Astrocyte of the spinal cord (primary cell): ENCODE data around the gene SAP30L.

Source experiments
- DNase-seq: peaks from one replicate; pipeline ENCODE4 v3.0.0; 2011; ENCODE audit warnings: low read depth, low spot score
- H3K4me3 ChIP-seq: 2 replicates; pipeline ENCODE4 v1.5.1; 2011; ENCODE audit warnings: low read depth, mild to moderate bottlenecking, low read length, moderate library complexity
- in situ Hi-C: cut with HindIII; loops from 2 replicates; pipeline ENCODE4 v1.10.0; 2017; ENCODE audit warnings: low sequenced_read_pairs
- TF ChIP-seq, protein P1 (sequence below): IDR thresholded peaks from 2 replicates; pipeline ENCODE4 v1.5.1; 2012; ENCODE audit warnings: low read depth, mild to moderate bottlenecking, low read length, inconsistent platforms

SAP30L gene

GRCh38 chr5:154466671-154467070 lies 20.9 kb downstream of the SAP30L start:
- no peak for DNase-seq
- no peak overlapping the region for H3K4me3 ChIP-seq
- TF ChIP-seq, protein P1, sequence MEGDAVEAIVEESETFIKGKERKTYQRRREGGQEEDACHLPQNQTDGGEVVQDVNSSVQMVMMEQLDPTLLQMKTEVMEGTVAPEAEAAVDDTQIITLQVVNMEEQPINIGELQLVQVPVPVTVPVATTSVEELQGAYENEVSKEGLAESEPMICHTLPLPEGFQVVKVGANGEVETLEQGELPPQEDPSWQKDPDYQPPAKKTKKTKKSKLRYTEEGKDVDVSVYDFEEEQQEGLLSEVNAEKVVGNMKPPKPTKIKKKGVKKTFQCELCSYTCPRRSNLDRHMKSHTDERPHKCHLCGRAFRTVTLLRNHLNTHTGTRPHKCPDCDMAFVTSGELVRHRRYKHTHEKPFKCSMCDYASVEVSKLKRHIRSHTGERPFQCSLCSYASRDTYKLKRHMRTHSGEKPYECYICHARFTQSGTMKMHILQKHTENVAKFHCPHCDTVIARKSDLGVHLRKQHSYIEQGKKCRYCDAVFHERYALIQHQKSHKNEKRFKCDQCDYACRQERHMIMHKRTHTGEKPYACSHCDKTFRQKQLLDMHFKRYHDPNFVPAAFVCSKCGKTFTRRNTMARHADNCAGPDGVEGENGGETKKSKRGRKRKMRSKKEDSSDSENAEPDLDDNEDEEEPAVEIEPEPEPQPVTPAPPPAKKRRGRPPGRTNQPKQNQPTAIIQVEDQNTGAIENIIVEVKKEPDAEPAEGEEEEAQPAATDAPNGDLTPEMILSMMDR: no peak
- in situ Hi-C loops: no loop called here

- TF ChIP-seq, protein P1: peak; percentile 92
- H3K4me3 ChIP-seq: no peak overlapping the region
- in situ Hi-C loops: no loop called here
- DNase-seq: peak; percentile 63
Observed at GRCh38 chr5:154467655-154468354, 22.0 kb downstream of the SAP30L start.

- TF ChIP-seq, protein P1: no peak
- no peak overlapping the region for H3K4me3 ChIP-seq
- in situ Hi-C loops: no loop called here
- DNase-seq: no peak
Observed at GRCh38 chr5:154470137-154470536, 24.3 kb downstream of the SAP30L start.

DNA sequence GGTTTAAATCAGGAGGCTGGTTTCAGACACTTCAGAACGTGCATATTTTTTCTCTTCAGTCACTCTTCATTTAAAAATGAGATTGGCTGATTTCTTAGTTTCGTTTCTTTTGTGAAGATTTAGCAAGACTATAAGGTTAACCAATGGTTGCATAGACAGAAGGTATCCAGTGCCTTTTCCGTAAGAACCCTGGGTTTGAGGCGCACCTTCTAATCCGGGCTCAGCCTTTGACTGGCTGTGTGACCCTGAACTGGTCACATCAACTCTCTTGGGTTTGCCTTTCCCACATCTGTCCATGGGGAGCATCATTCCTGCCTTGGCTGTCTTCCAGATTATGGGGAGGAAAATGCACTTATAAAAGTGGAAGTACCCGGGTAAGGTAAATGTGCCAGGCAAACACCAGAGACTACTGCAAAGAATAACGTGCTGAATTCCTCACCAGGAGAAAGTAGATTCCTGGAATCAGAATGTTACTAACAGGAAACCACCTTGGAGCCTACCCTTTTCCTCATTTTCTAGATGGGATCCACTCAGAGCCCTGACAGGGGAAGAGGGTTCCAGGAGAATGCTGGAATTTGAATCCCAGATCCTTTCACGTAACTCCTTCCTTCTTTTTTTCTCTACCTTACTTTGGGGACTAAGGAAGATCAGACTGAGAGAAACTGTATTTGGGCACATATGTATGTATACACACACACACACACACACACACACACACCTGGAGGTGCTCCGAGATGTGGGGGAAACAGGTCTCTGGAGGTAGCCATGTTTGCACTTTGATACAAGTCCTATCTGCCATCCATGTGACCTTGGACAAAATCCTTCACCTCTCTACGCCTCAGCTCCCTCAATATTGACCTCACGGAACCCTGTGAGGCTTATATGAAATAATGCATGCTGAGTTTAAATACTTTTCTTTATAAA lies 25.4 kb downstream of the SAP30L start:
- no peak overlapping the region for H3K4me3 ChIP-seq
- no peak for DNase-seq
- in situ Hi-C loops: no loop called here
- TF ChIP-seq, protein P1: no peak

DNA sequence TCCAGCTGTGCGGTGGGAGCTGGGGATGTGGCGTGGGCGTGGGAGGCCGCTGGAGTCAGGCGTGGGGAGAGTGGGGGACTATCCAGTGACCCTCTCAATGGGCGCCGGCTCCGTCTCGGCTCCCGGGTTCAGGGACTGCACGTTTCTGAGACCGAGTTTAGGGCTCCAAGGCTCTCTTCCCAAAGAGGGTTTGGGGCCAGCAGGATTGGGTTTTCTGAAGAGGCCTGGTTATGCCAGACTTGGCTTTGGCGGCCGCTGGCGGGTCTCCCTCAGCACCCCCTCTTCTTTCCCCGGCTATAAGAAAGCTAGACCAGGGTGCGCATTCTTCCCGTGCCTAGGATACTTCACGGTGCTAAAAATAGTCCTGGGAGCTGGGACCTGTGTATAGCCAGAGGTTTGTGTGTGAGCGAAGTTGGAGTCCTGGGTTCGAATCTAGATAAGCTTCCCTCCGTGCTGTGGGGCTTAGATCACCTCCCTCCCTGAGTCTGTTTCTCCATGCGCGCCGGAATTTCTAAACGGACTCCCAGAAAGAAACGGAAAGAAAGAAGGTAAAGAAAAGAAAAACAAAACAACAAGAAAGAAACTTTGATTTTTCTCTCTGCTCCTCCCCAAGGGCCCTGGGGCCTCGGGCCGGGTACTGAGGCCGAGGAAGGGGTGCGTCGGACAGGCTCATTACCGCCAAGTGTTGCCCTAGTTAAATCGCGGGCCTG lies 27.2 kb downstream of the SAP30L start:
- TF ChIP-seq, protein P1: no peak
- no peak for DNase-seq
- H3K4me3 ChIP-seq: no peak overlapping the region
- in situ Hi-C loops: no loop called here

DNA sequence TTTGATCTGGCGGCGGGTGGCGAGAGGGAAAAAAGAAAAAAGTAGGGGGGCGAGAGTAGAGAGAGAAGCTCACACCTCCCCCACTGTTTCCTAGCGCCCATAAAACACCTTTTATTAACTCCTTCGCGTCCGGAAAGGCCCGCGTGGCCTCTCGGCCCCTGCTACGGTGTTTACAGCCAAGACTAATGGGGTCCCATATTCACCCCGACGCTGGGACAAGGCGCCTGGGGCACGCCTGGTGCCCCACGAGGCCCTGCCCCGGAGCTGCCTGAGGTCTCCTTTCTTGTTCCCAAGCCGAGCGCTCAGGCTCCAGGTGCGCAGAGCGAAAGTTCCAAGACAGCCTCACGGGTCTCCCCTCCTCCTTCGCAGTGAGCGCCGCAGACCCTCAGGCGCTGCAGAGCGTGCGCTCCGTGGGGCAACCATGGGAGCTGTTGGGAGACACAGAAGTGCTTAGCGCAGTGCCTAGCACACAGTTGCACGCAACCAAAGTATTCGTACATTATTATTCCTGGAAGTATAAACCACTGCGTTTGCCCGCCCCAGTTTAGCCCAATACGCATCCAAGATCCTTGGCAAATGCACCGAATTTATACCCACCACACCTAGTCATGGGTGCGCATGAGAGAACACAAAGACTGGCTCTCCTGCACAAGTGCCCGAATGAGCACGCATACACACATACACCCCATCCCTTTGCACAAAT lies 27.9 kb downstream of the SAP30L start:
- DNase-seq: no peak
- in situ Hi-C loops: no loop called here
- no peak overlapping the region for H3K4me3 ChIP-seq
- TF ChIP-seq, protein P1: no peak
